ENCODE results near the gene TRPV3.
"Not testable (repeated sequence)": the region's sequence is repeated elsewhere in the genome, so short reads cannot be mapped to it uniquely, and the experiment has no call there.

The TRPV3 gene

GRCh38 chr17:3557768-3558583 is at the start of gene TRPV3:
Gene TRPV3, minus strand, starts transcription at chr17:3557812. Its CDS starts 2,962 bp downstream, at chr17:3554850.
- DNase-seq: no peak

DNA sequence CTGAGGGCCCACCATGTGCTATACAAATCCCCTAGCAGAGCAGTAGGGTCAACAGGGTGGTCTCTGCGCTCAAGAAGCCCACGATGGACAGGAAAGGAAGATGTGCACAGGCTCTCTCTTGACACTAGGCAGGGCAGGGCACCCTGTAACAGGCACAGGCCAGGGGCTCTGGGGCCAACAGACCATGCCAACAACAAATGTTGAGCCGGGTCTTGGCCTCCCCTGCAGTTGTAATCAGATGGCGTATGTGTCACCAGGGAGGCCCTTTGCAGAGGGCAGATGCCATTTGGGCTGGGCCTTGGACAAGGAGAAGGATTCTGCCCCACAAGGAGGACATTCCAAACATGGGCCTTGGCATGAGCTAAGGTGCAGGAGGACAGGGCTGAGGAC is 46.3 kb upstream of the TRPV3 start:
- DNase-seq: no peak

DNA sequence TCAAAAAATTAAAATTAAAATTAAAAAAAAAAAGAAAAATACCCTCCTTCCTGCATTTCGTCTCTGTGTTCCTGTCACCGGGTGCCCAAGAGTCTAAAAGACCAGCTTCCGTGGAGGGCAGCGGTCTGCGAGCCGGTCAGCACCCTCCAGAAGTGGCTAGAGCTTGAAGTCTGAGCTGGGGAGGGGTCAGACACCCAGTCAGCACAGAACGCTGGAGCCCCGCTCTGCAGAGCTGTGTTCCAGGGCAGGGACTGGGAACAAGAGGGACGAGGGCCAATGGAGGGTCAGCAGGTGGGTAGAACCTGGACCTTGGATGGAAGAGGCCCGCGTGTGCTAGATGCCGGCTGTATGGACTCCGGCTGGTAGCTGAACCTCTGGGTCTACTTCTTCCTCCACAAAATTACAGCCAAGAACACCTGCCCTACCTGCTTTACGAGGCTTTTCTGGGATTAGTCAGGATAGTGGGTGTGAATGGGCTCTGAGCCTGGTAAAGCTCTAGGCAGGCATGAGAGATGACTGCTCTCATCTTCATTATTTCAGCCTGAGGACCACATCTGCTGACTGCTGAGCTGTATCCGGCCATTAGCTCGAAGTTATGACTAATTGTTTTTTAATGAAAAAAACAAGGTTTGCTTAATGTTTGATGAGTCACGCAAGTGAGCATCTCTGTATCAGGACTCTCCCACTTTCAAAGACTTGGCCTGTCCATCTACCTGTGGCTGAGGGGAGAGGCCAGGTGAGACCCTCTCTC is 45.7 kb upstream of the TRPV3 start:
- DNase-seq: no peak

GRCh38 chr17:3602499-3602898 is 44.9 kb upstream of the TRPV3 start:
- no peak for DNase-seq

DNA sequence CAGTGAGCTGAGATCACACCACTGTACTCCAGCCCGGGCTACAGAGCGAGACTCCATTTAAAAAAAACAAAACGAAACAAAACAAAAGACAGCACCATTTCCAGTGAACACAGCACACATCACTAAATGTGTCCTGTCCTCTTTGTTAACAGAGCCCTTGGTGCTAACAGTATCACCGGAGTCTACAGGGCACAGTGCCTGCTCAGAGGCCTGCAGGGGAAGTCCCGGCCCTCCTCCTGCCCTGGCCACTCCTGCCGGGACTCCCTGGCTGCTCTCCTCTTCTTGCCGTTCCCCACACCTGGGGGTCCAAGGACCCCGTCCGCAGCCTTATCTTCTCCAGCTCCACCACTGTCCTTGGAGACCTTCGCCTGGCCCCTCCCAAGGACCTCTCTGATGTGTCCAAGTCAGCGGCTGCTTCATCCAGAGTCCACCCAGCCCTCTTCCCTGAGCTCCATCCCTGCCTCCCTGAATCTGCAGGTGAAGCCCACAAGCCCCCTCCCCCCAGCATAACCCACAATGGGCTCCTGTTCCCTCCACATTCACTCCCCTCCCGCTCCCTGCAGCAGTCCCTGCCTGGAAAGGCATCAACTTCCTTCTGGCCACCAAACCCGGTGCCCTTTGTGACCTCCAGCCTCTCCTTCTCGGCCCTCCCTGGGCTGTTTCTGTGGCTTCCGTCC is 43.1 kb upstream of the TRPV3 start:
- no peak for DNase-seq

DNA sequence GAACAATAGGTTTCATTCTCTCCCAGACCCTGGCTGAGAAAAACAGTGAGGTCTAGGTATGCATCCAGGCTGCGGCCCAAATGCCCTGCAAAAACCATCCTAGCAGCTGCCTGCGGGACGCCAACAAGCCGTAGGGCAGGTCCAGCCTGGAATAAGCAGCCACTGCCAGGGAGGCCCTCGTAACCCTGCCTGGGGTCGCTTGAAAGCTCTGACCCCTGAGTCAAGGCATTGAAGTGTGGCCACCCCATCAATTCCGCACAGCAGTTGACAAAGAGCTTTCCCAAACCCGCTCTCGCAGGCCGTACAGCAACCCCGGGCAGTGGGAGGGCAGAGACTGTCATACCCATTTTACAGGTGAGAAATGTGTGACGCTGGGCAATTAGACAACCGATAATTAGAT is 40.5 kb upstream of the TRPV3 start:
- no peak for DNase-seq

- no peak for DNase-seq
Observed at GRCh38 chr17:3596804-3597464, 39.3 kb upstream of the TRPV3 start.

- DNase-seq: no peak
Observed at GRCh38 chr17:3594976-3595375, 37.4 kb upstream of the TRPV3 start.

DNA sequence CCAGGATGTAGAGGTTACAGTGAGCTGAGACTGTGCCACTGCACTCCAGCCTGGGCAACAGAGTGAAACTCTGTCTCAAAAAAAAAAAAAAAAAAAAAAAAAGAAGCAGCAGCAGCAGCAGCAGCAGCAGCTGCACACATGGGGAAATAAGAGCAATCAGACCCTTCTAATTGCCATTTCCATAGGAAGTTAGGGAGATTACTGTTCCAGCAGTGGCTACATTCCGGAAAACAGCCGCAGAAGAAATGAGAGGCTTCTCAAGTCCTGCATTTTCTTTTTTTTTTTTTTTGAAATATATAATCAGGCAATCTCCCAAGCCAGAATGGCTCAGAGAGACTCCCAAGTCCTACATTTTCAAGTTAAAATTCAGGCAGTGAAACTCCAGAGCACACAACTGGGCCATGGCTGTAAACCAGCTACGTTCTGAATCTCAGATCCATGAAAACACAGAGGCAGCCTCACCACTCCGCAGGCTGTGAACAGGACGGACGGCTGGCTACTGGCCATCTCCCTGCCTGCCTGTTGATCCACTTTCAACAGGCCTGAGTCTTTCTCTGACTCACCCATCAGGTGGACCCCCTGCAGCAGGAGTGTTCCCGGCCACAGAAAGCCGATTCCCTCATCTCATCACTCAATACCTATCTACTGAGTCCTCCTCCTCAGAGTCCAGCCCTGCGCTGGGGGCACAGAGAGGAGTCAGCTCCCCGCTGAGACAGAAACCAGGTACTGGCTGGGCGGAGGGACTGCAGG is 36.6 kb upstream of the TRPV3 start:
- peak; percentile 66 for DNase-seq

GRCh38 chr17:3593384-3593783 is 35.8 kb upstream of the TRPV3 start:
- DNase-seq: no peak

GRCh38 chr17:3592216-3592860 is 34.7 kb upstream of the TRPV3 start:
- DNase-seq: no peak

DNA sequence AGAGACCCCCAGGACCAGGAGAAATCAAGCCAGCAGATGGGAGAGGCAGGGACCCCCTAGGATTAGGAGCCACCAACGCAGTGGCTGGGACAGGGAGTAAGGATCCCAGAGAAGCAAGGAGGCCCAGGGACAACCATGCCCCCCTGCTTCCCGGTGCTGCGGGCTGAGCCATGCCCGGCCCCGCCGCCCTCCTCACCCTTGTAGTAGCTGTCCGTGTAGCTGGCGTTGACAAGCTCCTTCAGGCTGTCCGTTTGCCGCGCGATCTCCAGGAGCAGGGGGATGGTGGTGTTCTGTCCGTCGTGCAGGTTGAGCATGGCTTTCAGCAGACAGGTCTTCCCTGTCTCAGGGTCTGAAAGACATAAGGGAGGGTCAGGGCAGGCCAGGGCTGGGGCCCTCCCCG is 33.2 kb upstream of the TRPV3 start:
- DNase-seq: no peak

- DNase-seq: no peak
Observed at GRCh38 chr17:3590231-3590630, 32.6 kb upstream of the TRPV3 start.

DNA sequence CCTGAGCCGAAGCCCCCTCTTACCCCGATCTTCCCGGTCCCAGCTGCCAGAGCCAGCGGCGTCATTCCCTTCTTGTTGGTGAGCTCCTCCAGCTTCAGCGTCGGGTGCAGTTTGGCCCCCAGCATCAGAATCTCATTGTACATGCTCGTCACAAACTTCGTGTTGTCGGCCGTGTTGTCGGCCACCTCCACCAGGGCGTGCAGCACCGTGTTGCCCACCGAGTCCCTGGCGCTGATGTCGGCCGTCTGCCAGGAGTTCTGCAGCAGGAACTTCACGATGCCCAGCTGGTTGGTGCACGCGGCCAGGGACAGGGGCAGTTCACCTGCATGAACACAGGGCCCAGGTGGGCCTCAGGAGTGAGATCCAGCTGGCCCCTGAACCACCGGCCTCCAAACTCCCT is 32.2 kb upstream of the TRPV3 start:
- DNase-seq: no peak

DNA sequence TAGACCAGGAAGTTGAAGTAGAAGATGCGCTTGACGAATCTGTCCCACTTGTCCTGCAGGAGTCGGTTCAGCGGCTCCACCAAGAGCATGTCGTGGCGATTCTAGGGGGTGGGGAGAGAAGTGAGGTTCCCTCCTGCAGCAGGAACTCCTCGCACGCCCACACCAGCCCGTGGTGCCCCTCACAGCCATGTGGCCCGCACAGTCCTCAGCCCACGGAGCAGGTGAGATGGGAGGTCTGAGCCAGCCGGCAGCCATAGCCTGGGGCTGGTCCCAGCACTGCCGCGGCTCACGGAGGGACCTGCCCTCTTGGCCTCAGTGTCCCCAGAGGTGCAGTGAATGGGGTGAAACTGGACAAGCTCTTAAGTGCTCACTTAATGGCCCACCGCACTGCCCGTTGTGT is 28.2 kb upstream of the TRPV3 start:
- no peak for DNase-seq

GRCh38 chr17:3583456-3583855 is 25.8 kb upstream of the TRPV3 start:
- DNase-seq: no peak

DNA sequence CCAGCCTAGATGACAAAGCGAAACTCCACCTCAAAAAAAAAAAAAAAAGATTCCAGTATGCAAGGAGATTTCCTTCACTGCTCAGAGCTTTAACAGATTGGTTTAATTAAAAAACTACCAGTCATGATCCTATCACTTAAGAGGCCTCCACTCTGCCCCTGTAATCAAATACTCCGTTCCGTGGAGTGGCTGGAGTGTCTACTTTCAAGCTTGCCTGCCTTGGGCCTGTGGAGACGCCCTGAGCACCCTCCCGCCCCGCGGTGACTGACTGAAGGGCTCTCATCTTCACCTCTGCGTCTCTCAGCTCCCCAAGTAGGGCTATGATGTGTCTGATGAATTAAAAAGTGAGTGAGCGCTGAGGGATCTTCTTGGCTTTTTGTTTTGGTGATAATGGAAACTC is 25.3 kb upstream of the TRPV3 start:
- no peak for DNase-seq

- DNase-seq: not testable (repeated sequence)
Observed at GRCh38 chr17:3578667-3579066, 21.1 kb upstream of the TRPV3 start.

GRCh38 chr17:3576970-3577369 is 19.4 kb upstream of the TRPV3 start:
- no peak for DNase-seq

DNA sequence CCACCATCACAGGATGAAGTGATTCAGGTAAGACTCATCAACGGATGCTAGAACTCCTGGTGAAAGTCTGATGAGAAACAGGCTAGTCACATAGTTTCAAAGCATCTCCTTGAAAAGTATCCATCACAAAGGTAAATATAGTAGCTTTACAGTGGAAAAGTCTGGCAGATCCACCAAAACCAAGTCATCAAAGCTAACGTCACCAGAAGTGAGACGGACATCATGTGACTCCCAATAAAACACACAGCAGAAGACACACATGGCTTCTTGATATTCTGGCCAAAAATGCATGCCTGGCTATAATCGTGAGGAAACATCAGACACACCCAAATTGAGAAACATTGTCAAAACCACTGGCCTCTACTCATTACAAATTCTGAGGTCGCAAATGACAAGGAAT is 17.9 kb upstream of the TRPV3 start:
- no peak for DNase-seq

DNA sequence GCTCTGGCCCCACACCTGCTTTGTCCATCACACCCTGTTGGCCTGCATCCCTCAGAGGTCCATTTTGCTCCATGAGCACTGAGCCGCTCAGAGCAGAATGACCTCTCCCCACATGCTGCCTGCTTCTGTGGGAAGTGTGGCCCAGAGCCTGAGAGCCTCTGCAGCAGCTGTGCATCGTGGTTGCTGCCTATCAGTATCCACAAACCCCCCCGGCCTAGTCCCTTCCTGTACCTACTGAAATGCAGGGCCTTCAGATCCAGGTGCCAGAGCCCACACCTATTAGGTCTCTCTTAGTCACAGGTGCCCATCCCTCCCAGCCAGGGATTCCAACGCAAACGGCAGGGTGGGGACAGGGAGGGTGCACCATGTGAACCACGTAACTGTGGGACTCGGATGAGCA is 16.6 kb upstream of the TRPV3 start:
- DNase-seq: no peak
